Cardiac muscle cell (in vitro differentiated cells and primary cell): Measurements from ENCODE around the gene SERINC5. TPM values are rescaled to one million over a fixed set of nuclear protein-coding genes. Genes with fewer than 3 reads are reported as not detected.

ENCODE experiments used
- DNase-seq, 2 donors: peaks; one replicate each; pipeline versions ENCODE4 v3.0.0 to v3.0.0-alpha.2; 2010 to 2017; ENCODE audit warnings: low read depth in 1 of 2, low spot score in 1 of 2
- H3K27ac ChIP-seq: fragments of 200-600 bp; sonication (generic); 2 replicates; pipeline ENCODE4 v1.5.1; 2016
- H3K27me3 ChIP-seq: fragments of 200-600 bp; sonication (generic); 2 replicates; pipeline ENCODE4 v1.6.0; 2016; ENCODE audit warnings: control low read depth
- H3K36me3 ChIP-seq: fragments of 200-600 bp; sonication (generic); 2 replicates; pipeline ENCODE4 v1.5.1; 2016; ENCODE audit warnings: control low read depth
- H3K4me1 ChIP-seq: fragments of 200-600 bp; sonication (generic); 2 replicates; pipeline ENCODE4 v1.8.1; 2017; ENCODE audit warnings: low read depth, mild to moderate bottlenecking, mixed run types
- H3K4me3 ChIP-seq: fragments of 200-600 bp; sonication (generic); 2 replicates; pipeline ENCODE4 v1.5.1; 2016; ENCODE audit warnings: mild to moderate bottlenecking
- H3K9me3 ChIP-seq: fragments of 200-600 bp; sonication (generic); 2 replicates; pipeline ENCODE4 v1.5.1; 2017; ENCODE audit warnings: low read depth, mild to moderate bottlenecking, control low read depth
- CTCF ChIP-seq: IDR thresholded peaks from 2 replicates; pipeline ENCODE4 v1.5.1; 2012; ENCODE audit warnings: low read depth, mild to moderate bottlenecking, low read length
- polyA plus RNA-seq: library from polyadenylated mRNA; unstranded; fragments of >200 nt; fragmentation: Nextera tagmentation; extraction: Ambion mirVana; gene quantifications from 2 replicates; pipeline ENCODE4 v1.2.1, GENCODE V29; 2016
- total RNA-seq: library from RNA; depleted of rRNA; stranded (reverse); fragments of >200 nt; gene quantifications from 2 replicates; pipeline ENCODE4 v1.2.3, GENCODE V29; 2016

The SERINC5 gene
- total and polyA plus RNA-seq, 2 experiments from 2014 or later, result 10.8 to 33.6 TPM

- H3K4me3 ChIP-seq, result no peak overlapping the region
- no peaks in the 10 kb centered on the region for H3K9me3 ChIP-seq
- DNase-seq, result peak; percentile 76 to 88
- H3K27me3 ChIP-seq, result no peaks in the 10 kb centered on the region
- no peaks in the 10 kb centered on the region for H3K4me1 ChIP-seq
- no peak overlapping the region for H3K27ac ChIP-seq
- no peaks in the 10 kb centered on the region for H3K36me3 ChIP-seq
- peak; percentile 89 for TF ChIP-seq CTCF
These were observed 173.1 kb downstream of the SERINC5 start for GRCh38 chr5:80082731-80083100.

- Histone ChIP-seq H3K27ac (no peak overlapping the region), H3K36me3 (no peaks in the 10 kb centered on the region), H3K27me3 (no peaks in the 10 kb centered on the region), H3K4me3 (no peak overlapping the region), H3K9me3 (no peaks in the 10 kb centered on the region), H3K4me1 (peaks cover 1% of the 10 kb centered on the region)
- DNase-seq, result no peak
- no peak for TF ChIP-seq CTCF
These were observed 173.6 kb downstream of the SERINC5 start for GRCh38 chr5:80082281-80082680.

- Histone ChIP-seq H3K4me1 (peaks cover 11% of the 10 kb centered on the region), H3K27me3 (no peaks in the 10 kb centered on the region), H3K9me3 (no peaks in the 10 kb centered on the region), H3K27ac (no peak overlapping the region), H3K4me3 (no peak overlapping the region), H3K36me3 (no peaks in the 10 kb centered on the region)
- no peak for TF ChIP-seq CTCF
- no peak for DNase-seq
These were observed 176.9 kb downstream of the SERINC5 start for GRCh38 chr5:80078921-80079320.

GRCh38 chr5:80077051-80077714, 178.7 kb downstream of the SERINC5 start:
- Histone ChIP-seq H3K36me3 (no peaks in the 10 kb centered on the region), H3K27me3 (no peaks in the 10 kb centered on the region), H3K4me3 (no peak overlapping the region), H3K4me1 (peaks cover 11% of the 10 kb centered on the region), H3K27ac (peak overlapping the region; percentile 50), H3K9me3 (no peaks in the 10 kb centered on the region)
- DNase-seq, result no peak
- no peak for TF ChIP-seq CTCF

GRCh38 chr5:80076131-80077050, 179.5 kb downstream of the SERINC5 start:
- no peaks in the 10 kb centered on the region for H3K27me3 ChIP-seq
- no peaks in the 10 kb centered on the region for H3K9me3 ChIP-seq
- TF ChIP-seq CTCF, result no peak
- peak overlapping the region; percentile 50 for H3K27ac ChIP-seq
- H3K4me3 ChIP-seq, result no peak overlapping the region
- no peak for DNase-seq
- H3K36me3 ChIP-seq, result no peaks in the 10 kb centered on the region
- peaks cover 11% of the 10 kb centered on the region for H3K4me1 ChIP-seq
